ENCODE data around the gene IFT22.

The IFT22 gene

GRCh38 chr7:101321491-101322401 is at the start of gene IFT22:
IFT22 (minus strand) TSS chr7:101321812; CDS start chr7:101321709, 103 bp downstream.
- TF ChIP-seq CTCF (conservative IDR thresholded peaks at IDR 0.05): peak; percentile 61
- H3K27ac ChIP-seq: peak within 1 kb of the TSS; percentile 89

- no peak for TF ChIP-seq CTCF (conservative IDR thresholded peaks at IDR 0.05)
- no peak overlapping the region for H3K27ac ChIP-seq
These were observed 49.2 kb upstream of the IFT22 start for GRCh38 chr7:101370836-101371235.

- no peak for TF ChIP-seq CTCF (conservative IDR thresholded peaks at IDR 0.05)
- no peak overlapping the region for H3K27ac ChIP-seq
These were observed 47.0 kb upstream of the IFT22 start for GRCh38 chr7:101368422-101369165.

GRCh38 chr7:101367676-101368075 is 46.1 kb upstream of the IFT22 start:
- TF ChIP-seq CTCF (conservative IDR thresholded peaks at IDR 0.05): no peak
- H3K27ac ChIP-seq: no peak overlapping the region

GRCh38 chr7:101365956-101366355 is 44.3 kb upstream of the IFT22 start:
- no peak for TF ChIP-seq CTCF (conservative IDR thresholded peaks at IDR 0.05)
- H3K27ac ChIP-seq: no peak overlapping the region

- TF ChIP-seq CTCF (conservative IDR thresholded peaks at IDR 0.05): peak; percentile 99
- peak overlapping the region; percentile 96 for H3K27ac ChIP-seq
These were observed 42.2 kb upstream of the IFT22 start for GRCh38 chr7:101363734-101364374.

GRCh38 chr7:101363196-101363733 is 41.7 kb upstream of the IFT22 start:
- TF ChIP-seq CTCF (conservative IDR thresholded peaks at IDR 0.05): no peak

More at GRCh38 chr7:101363196-101363733, 41.7 kb upstream of the IFT22 start:
- peak overlapping the region; percentile 96 for H3K27ac ChIP-seq
